SK-N-MC (cell line): ENCODE data around the gene PEX11B.

Experiments
- EZH2 ChIP-seq: fragments of 200-600 bp; sonication (generic); IDR thresholded peaks from one replicate; pipeline ENCODE4 v1.6.1; 2017; ENCODE audit warnings: antibody characterized with exemption
- POLR2AphosphoS5 ChIP-seq: IDR thresholded peaks from 2 replicates; pipeline ENCODE4 v1.6.1; 2012; ENCODE audit warnings: mild to moderate bottlenecking, low read depth, low read length, borderline replicate concordance

DNA sequence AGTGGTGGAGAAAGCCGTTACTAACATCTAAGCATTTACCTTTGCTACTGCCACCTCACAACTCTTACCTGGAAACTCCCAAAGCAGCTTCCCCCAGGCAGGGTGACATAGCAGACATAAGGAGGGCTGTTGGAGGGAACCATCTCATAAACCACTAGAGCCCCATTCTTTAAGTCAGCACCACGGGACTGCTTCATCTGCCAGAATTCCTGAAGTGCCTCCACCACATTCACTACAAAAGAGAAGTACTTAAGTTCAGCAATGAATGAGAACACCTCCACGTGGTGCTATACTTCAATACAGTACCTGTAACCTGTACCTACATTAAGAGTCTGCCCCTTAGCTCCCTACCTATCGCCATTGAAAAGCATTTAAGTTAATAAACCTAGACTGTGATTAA lies 29.0 kb upstream of the PEX11B start:
- TF ChIP-seq POLR2AphosphoS5 (no peak), EZH2 (no peak)
